GM12892 (cell line): Measurements from ENCODE around the gene DDRGK1.

Experiments used
- POLR2A ChIP-seq: IDR thresholded peaks from 2 replicates; pipeline ENCODE4 v1.6.1; 2011; ENCODE audit warnings: low read depth, low read length, control low read depth
- POLR2AphosphoS5 ChIP-seq: IDR thresholded peaks from 2 replicates; pipeline ENCODE4 v1.6.1; 2011; ENCODE audit warnings: low read depth, low read length, control low read depth
- TAF1 ChIP-seq: IDR thresholded peaks from 2 replicates; pipeline ENCODE4 v1.6.1; 2011; ENCODE audit warnings: low read depth, mild to moderate bottlenecking, control low read depth, low read length, borderline replicate concordance

DNA sequence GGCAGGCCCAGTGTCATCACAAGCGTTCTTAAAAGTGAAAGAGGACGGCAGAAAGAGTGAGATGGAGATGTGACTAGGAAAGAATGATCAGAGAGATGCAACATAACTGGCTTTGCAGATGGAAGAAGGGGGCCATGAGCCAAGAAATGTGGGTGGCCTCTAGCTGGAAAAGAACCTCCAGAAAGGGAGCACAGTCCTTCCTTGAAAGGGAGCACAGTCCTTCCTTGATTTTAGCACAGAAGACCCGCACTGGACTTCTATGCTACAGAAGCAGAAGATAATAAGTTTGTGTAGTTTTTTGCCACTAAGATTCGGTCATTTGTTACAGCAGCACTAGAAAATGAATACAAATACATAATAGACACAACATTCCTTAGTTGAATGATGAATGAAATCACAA lies 24.2 kb downstream of the DDRGK1 start:
- no peak for TF ChIP-seq POLR2A
- TF ChIP-seq POLR2AphosphoS5: no peak
- TF ChIP-seq TAF1: no peak
